Melanocyte of skin (primary cell): Measurements from ENCODE around the gene SUV39H1. TPM values are rescaled to one million over a fixed set of nuclear protein-coding genes. Genes with fewer than 3 reads are reported as not detected.

Experiments
- small RNA-seq, 2 donors: library from RNA; depleted of rRNA; stranded (forward); fragments of <200 nt; gene quantifications; one replicate each; pipeline ENCODE3, GENCODE V24; 2012
- total RNA-seq, 2 donors: library from RNA; depleted of rRNA; stranded (reverse); fragments of >200 nt; gene quantifications; 2 replicates each; pipeline ENCODE4 v1.2.3, GENCODE V29; 2012

Gene SUV39H1, protein sequence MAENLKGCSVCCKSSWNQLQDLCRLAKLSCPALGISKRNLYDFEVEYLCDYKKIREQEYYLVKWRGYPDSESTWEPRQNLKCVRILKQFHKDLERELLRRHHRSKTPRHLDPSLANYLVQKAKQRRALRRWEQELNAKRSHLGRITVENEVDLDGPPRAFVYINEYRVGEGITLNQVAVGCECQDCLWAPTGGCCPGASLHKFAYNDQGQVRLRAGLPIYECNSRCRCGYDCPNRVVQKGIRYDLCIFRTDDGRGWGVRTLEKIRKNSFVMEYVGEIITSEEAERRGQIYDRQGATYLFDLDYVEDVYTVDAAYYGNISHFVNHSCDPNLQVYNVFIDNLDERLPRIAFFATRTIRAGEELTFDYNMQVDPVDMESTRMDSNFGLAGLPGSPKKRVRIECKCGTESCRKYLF
- total RNA-seq: 10 to 100 TPM in 1 of 2 donors, 1 to 10 TPM in 1; 8.3 to 13.3 TPM

DNA sequence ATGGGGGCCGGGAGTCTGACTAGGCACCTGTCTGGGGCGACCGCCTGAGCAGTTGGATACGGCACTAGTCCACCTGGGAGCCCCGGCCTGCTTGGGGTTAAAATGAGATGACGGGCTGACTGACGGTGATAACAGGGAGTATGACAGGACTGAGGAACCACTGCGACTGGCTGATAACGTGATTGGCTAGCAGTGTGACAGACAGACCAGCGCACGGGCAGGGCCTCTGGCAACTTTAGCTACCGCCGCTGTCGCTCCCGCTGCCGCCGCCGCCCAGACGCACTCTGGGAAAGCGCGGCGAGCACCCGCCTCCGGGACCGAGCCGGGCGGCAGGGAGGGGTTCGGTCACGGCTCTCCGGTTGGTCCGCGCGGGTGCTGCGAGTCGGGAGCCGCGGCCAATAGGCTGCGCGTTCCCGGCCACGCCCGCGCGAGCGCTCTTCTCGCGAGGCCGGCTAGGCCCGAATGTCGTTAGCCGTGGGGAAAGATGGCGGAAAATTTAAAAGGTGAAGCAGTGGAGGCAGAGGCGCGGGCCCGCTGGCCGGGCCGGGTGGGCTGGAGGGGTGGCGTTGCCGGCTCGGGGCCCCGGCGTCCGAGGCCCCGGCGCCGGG lies at the start of gene SUV39H1:
Gene SUV39H1 (plus strand): TSS at position 434 of the 608 bp plus-strand sequence. CDS start 51 bp downstream, at position 485.

GRCh38 chrX:48683411-48683982 lies 13.0 kb upstream of the SUV39H1 start, which contains the start of gene WAS:
Gene WAS (plus strand): TSS chrX:48683799. CDS start chrX:48683854, 55 bp downstream.

Small RNAs within 50 kb of the gene (small RNA-seq; reads per million reads assigned to genes)
- 0 reads per million in 2 donors for gene RNU6-1056P

Other genes with a start within 250 kb of the SUV39H1 start
- under 1 TPM; 0.34 to 0.67 TPM for gene SLC38A5, start 226.5 kb upstream of the SUV39H1 start, total RNA-seq
- gene FTSJ1, start 220.5 kb upstream of the SUV39H1 start, total RNA-seq: 10 to 100 TPM; 39.2 to 49.6 TPM
- 1 to 10 TPM; 6.5 to 7.7 TPM for gene PORCN, start 187.7 kb upstream of the SUV39H1 start, total RNA-seq
- gene EBP, start 174.9 kb upstream of the SUV39H1 start, total RNA-seq: 100 to 1,000 TPM; 131 to 232 TPM
- gene TBC1D25, start 157.0 kb upstream of the SUV39H1 start, total RNA-seq: 1 to 10 TPM; 4.3 to 8.3 TPM
- gene RBM3, start 122.2 kb upstream of the SUV39H1 start, total RNA-seq: 100 to 1,000 TPM; 120 to 136 TPM
- gene WDR13, start 99.2 kb upstream of the SUV39H1 start, total RNA-seq: 10 to 100 TPM; 52.6 to 69.9 TPM
- gene WAS, start 12.9 kb upstream of the SUV39H1 start, total RNA-seq: under 1 TPM in 1 of 2 donors, not detected in 1; 0.33 TPM
- gene GLOD5, start 65.0 kb downstream of the SUV39H1 start, total RNA-seq: not detected
- not detected for gene GATA1, start 89.9 kb downstream of the SUV39H1 start, total RNA-seq
- 10 to 100 TPM; 35.3 to 49.2 TPM for gene HDAC6, start 105.3 kb downstream of the SUV39H1 start, total RNA-seq
- gene ERAS, start 129.8 kb downstream of the SUV39H1 start, total RNA-seq: not detected
- under 1 TPM in 1 of 2 donors, not detected in 1; 0.69 TPM for gene PCSK1N, start 138.9 kb downstream of the SUV39H1 start, total RNA-seq
- gene TIMM17B, start 201.0 kb downstream of the SUV39H1 start, total RNA-seq: 10 to 100 TPM; 20.0 to 44.6 TPM
- gene PQBP1, start 201.2 kb downstream of the SUV39H1 start, total RNA-seq: 10 to 100 TPM; 28.9 to 36.6 TPM
- 10 to 100 TPM; 15.1 to 15.3 TPM for gene SLC35A2, start 214.9 kb downstream of the SUV39H1 start, total RNA-seq
- gene PIM2, start 222.3 kb downstream of the SUV39H1 start, total RNA-seq: 10 to 100 TPM; 12.0 to 17.9 TPM